Ishikawa (cell line): ENCODE measurements around the gene CEP63.

ENCODE experiments used
- CEBPB ChIP-seq: IDR thresholded peaks from 2 replicates; pipeline ENCODE4 v1.6.1; 2012
- CREB1 ChIP-seq: IDR thresholded peaks from 2 replicates; pipeline ENCODE4 v1.6.1; 2012; ENCODE audit warnings: low read depth
- EGR1 ChIP-seq: IDR thresholded peaks from 2 replicates; pipeline ENCODE4 v1.6.1; 2012
- FOXM1 ChIP-seq: IDR thresholded peaks from 2 replicates; pipeline ENCODE4 v1.6.1; 2012; ENCODE audit warnings: low read depth, borderline replicate concordance
- TAF1 ChIP-seq: IDR thresholded peaks from 2 replicates; pipeline ENCODE4 v1.6.1; 2012; ENCODE audit warnings: low read depth, mild to moderate bottlenecking
- TCF12 ChIP-seq: IDR thresholded peaks from 2 replicates; pipeline ENCODE4 v1.6.1; 2012; ENCODE audit warnings: low read depth
- YY1 ChIP-seq: IDR thresholded peaks from 2 replicates; pipeline ENCODE4 v1.6.1; 2012; ENCODE audit warnings: low read depth
- TF ChIP-seq, protein P1 (sequence below): IDR thresholded peaks from 2 replicates; pipeline ENCODE4 v1.6.1; 2012
- TF ChIP-seq, protein P2 (sequence below): IDR thresholded peaks from 2 replicates; pipeline ENCODE4 v1.6.1; 2012; ENCODE audit warnings: low read depth, mild to moderate bottlenecking

DNA sequence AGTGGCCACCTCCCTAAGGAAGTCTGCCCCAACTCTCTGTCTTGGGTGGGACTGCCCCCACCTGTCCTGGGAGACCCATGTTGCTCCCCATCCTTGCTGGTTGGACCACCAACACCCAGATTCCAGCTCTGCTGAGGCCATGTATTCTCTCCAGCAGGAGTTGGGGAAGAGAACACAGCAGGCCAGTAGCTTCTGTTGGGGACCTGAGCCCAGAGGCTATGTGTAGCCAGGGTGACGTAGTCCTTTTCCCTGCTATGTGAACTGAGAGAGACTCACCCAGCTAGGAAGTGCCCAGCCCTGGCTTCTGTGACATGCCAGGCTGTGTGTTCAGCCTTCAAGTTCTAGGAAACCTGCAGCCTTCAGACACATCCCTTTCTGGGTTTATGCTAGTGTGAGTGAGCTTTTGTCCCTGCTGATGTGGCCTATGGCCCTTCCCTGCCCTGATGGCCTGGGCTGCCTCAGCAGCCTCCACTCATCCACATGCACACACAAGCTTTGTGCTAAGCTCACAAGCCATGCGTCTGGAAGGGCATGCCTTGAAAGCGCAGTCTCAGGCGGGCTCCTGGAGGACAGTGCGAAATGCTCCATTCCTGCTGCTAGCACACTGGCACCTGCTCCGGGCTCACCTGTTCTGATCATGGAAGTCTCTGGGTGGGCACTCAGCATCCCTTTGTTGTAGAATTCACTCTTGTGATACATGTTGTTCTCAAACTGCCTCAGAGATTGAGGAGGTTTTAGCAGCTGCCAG lies 122.3 kb downstream of the CEP63 start:
- TF ChIP-seq FOXM1: no peak
- no peak for TF ChIP-seq YY1
- no peak for TF ChIP-seq TAF1
- no peak for TF ChIP-seq TCF12
- no peak for TF ChIP-seq CREB1
- TF ChIP-seq, protein P1, sequence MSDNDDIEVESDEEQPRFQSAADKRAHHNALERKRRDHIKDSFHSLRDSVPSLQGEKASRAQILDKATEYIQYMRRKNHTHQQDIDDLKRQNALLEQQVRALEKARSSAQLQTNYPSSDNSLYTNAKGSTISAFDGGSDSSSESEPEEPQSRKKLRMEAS: no peak
- TF ChIP-seq EGR1: no peak
- TF ChIP-seq, protein P2, sequence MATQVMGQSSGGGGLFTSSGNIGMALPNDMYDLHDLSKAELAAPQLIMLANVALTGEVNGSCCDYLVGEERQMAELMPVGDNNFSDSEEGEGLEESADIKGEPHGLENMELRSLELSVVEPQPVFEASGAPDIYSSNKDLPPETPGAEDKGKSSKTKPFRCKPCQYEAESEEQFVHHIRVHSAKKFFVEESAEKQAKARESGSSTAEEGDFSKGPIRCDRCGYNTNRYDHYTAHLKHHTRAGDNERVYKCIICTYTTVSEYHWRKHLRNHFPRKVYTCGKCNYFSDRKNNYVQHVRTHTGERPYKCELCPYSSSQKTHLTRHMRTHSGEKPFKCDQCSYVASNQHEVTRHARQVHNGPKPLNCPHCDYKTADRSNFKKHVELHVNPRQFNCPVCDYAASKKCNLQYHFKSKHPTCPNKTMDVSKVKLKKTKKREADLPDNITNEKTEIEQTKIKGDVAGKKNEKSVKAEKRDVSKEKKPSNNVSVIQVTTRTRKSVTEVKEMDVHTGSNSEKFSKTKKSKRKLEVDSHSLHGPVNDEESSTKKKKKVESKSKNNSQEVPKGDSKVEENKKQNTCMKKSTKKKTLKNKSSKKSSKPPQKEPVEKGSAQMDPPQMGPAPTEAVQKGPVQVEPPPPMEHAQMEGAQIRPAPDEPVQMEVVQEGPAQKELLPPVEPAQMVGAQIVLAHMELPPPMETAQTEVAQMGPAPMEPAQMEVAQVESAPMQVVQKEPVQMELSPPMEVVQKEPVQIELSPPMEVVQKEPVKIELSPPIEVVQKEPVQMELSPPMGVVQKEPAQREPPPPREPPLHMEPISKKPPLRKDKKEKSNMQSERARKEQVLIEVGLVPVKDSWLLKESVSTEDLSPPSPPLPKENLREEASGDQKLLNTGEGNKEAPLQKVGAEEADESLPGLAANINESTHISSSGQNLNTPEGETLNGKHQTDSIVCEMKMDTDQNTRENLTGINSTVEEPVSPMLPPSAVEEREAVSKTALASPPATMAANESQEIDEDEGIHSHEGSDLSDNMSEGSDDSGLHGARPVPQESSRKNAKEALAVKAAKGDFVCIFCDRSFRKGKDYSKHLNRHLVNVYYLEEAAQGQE: no peak
- no peak for TF ChIP-seq CEBPB
